H9 (cell line): ENCODE data around the gene MEPCE. TPM values are rescaled to one million over a fixed set of nuclear protein-coding genes. Genes with fewer than 3 reads are reported as not detected.

Experiments
- DNase-seq: peaks from one replicate; pipeline ENCODE4 v3.0.0-alpha.2; 2017
- H2AFZ ChIP-seq: one replicate; pipeline ENCODE4 v1.6.1; 2013; ENCODE audit warnings: mild to moderate bottlenecking, low read length, control low read depth, moderate library complexity
- H2AK5ac ChIP-seq: 2 replicates; pipeline ENCODE4 v1.6.1; 2013; ENCODE audit warnings: low read length, control low read depth, mixed read lengths; ENCODE audit not compliant: insufficient read length
- H2BK120ac ChIP-seq: one replicate; pipeline ENCODE4 v1.6.1; 2013; ENCODE audit warnings: low read depth, mild to moderate bottlenecking, low read length, control low read depth, inconsistent platforms; ENCODE audit not compliant: poor library complexity, severe bottlenecking
- H2BK12ac ChIP-seq: 2 replicates; pipeline ENCODE4 v1.6.1; 2013; ENCODE audit warnings: low read length, control low read depth, mixed read lengths, low read depth; ENCODE audit not compliant: insufficient read length
- H2BK15ac ChIP-seq: 2 replicates; pipeline ENCODE4 v1.6.1; 2013; ENCODE audit warnings: low read depth, low read length, control low read depth
- H2BK20ac ChIP-seq: one replicate; pipeline ENCODE4 v1.6.1; 2013; ENCODE audit warnings: low read depth, mild to moderate bottlenecking, low read length, control low read depth, inconsistent platforms; ENCODE audit not compliant: poor library complexity, severe bottlenecking
- H2BK5ac ChIP-seq: 2 replicates; pipeline ENCODE4 v1.6.1; 2013; ENCODE audit warnings: low read length, control low read depth, mixed read lengths; ENCODE audit not compliant: insufficient read length
- H3K14ac ChIP-seq: 2 replicates; pipeline ENCODE4 v1.6.1; 2013; ENCODE audit warnings: low read length, control low read depth; ENCODE audit not compliant: insufficient read depth
- H3K18ac ChIP-seq: 2 replicates; pipeline ENCODE4 v1.6.1; 2013; ENCODE audit warnings: low read depth, mild to moderate bottlenecking, mixed read lengths, low read length, control low read depth; ENCODE audit not compliant: insufficient read length
- H3K23ac ChIP-seq: 2 replicates; pipeline ENCODE4 v1.6.1; 2013; ENCODE audit warnings: low read length, control low read depth, mixed read lengths, low read depth; ENCODE audit not compliant: insufficient read length
- H3K23me2 ChIP-seq: 2 replicates; pipeline ENCODE4 v1.6.1; 2013; ENCODE audit warnings: low read depth, mild to moderate bottlenecking, mixed read lengths, low read length, control low read depth; ENCODE audit not compliant: insufficient read length, poor library complexity, severe bottlenecking
- H3K27ac ChIP-seq: 2 replicates; pipeline ENCODE4 v1.5.1; 2013; ENCODE audit warnings: low read length, control low read depth, mixed read lengths, low read depth; ENCODE audit not compliant: insufficient read length
- H3K27me3 ChIP-seq: 2 replicates; pipeline ENCODE4 v1.6.1; 2013; ENCODE audit warnings: low read length, control low read depth, inconsistent platforms; ENCODE audit not compliant: insufficient read depth
- H3K4ac ChIP-seq: 2 replicates; pipeline ENCODE4 v1.6.1; 2013; ENCODE audit warnings: low read depth, mild to moderate bottlenecking, control low read depth, inconsistent platforms, low read length, moderate library complexity
- H3K4me1 ChIP-seq: 2 replicates; pipeline ENCODE4 v1.6.1; 2013; ENCODE audit warnings: low read length, control low read depth, inconsistent platforms; ENCODE audit not compliant: insufficient read depth
- H3K4me2 ChIP-seq: 2 replicates; pipeline ENCODE4 v1.6.1; 2013; ENCODE audit warnings: low read length, control low read depth, mixed read lengths; ENCODE audit not compliant: insufficient read length, insufficient read depth
- H3K56ac ChIP-seq: 2 replicates; pipeline ENCODE4 v1.6.1; 2013; ENCODE audit warnings: low read depth, mild to moderate bottlenecking, mixed read lengths, low read length, control low read depth; ENCODE audit not compliant: insufficient read length
- H3K79me1 ChIP-seq: 2 replicates; pipeline ENCODE4 v1.6.1; 2013; ENCODE audit warnings: low read depth, mild to moderate bottlenecking, moderate library complexity, low read length, control low read depth, inconsistent platforms; ENCODE audit not compliant: insufficient read depth, poor library complexity, severe bottlenecking
- H3K79me2 ChIP-seq: 2 replicates; pipeline ENCODE4 v1.6.1; 2013; ENCODE audit warnings: low read length, control low read depth, inconsistent platforms; ENCODE audit not compliant: insufficient read depth
- H3K9ac ChIP-seq: 2 replicates; pipeline ENCODE4 v1.6.1; 2013; ENCODE audit warnings: low read length, control low read depth, mixed read lengths; ENCODE audit not compliant: insufficient read length; ENCODE audit errors: extremely low read depth
- H3K9me3 ChIP-seq: one replicate; pipeline ENCODE4 v1.6.1; 2013; ENCODE audit warnings: low read depth, low read length, inconsistent platforms; ENCODE audit not compliant: control insufficient read depth
- H3T11ph ChIP-seq: one replicate; pipeline ENCODE4 v1.6.1; 2013; ENCODE audit warnings: mild to moderate bottlenecking, low read length, control low read depth, inconsistent platforms
- H4K20me1 ChIP-seq: one replicate; pipeline ENCODE4 v1.6.1; 2013; ENCODE audit not compliant: control insufficient read depth, insufficient read length, insufficient read depth
- H4K5ac ChIP-seq: 2 replicates; pipeline ENCODE4 v1.6.1; 2013; ENCODE audit warnings: low read depth, mild to moderate bottlenecking, mixed read lengths, low read length, control low read depth; ENCODE audit not compliant: insufficient read length
- H4K8ac ChIP-seq: replicated peaks from 2 replicates; pipeline ENCODE4 v1.6.1; 2013; ENCODE audit warnings: low read length, control low read depth, mixed read lengths, low read depth; ENCODE audit not compliant: insufficient read length
- H4K91ac ChIP-seq: 2 replicates; pipeline ENCODE4 v1.6.1; 2013; ENCODE audit warnings: low read depth, mild to moderate bottlenecking, moderate library complexity, mixed read lengths, low read length, control low read depth; ENCODE audit not compliant: insufficient read length
- H3K27ac Mint-ChIP-seq, 3 experiments: 2 replicates in 2 of 3; 3 replicates in 1 of 3; pipeline ENCODE4 v1.8.0; 2020 to 2021; ENCODE audit warnings: mixed read lengths in 3 of 3, mild to moderate bottlenecking in 1 of 3, moderate library complexity in 1 of 3
- H3K27me3 Mint-ChIP-seq: 2 replicates; pipeline ENCODE4 v1.8.0; 2021; ENCODE audit warnings: low read depth, mild to moderate bottlenecking, moderate library complexity, mixed read lengths
- H3K36me3 Mint-ChIP-seq, 3 experiments: 2 replicates in 2 of 3; 3 replicates in 1 of 3; pipeline ENCODE4 v1.8.0; 2020 to 2021; ENCODE audit warnings: low read depth in 3 of 3, mixed read lengths in 3 of 3; ENCODE audit not compliant: insufficient read depth in 1 of 3
- H3K4me1 Mint-ChIP-seq, 2 experiments: 2 replicates each; pipeline ENCODE4 v1.8.0; 2020; ENCODE audit warnings: mixed read lengths in 2 of 2
- H3K4me3 Mint-ChIP-seq, 2 experiments: 2 replicates in 1 of 2; 3 replicates in 1 of 2; pipeline ENCODE4 v1.8.0; 2020 to 2021; ENCODE audit warnings: mild to moderate bottlenecking in 2 of 2, mixed read lengths in 2 of 2, moderate library complexity in 1 of 2
- H3K9me3 Mint-ChIP-seq, 2 experiments: 2 replicates in 1 of 2; 3 replicates in 1 of 2; pipeline ENCODE4 v1.8.0; 2020; ENCODE audit warnings: mild to moderate bottlenecking in 2 of 2, mixed read lengths in 2 of 2, moderate library complexity in 1 of 2
- CTCF ChIP-seq: fragments of 200-600 bp; sonication (generic); conservative IDR thresholded peaks from 3 replicates; pipeline ENCODE4 v1.8.0; 2021; ENCODE audit warnings: antibody characterized with exemption, mild to moderate bottlenecking
- total RNA-seq: library from RNA; stranded (reverse); gene quantifications from 2 replicates; pipeline ENCODE4 v1.2.1, GENCODE V29; 2021

MEPCE gene
- total RNA-seq, 1 experiment from 2014 or later = 68.0 TPM

- Mint-ChIP-seq H3K27me3 (peaks cover 25% of the 10 kb centered on the region), H3K36me3 (peaks cover 4 to 11% (median 8%) of the 10 kb centered on the region in 3 experiments), H3K9me3 (peaks cover 4 to 14% of the 10 kb centered on the region in 2 experiments; a peak in 3 of 5 replicates), H3K27ac (no peak overlapping the region), H3K4me1 (peaks cover 9 to 12% of the 10 kb centered on the region in 2 experiments), H3K4me3 (no peak overlapping the region)
- no peak overlapping the region for H2BK5ac ChIP-seq
- H3K27me3 ChIP-seq = no peaks in the 10 kb centered on the region
- no peak overlapping the region for H3K56ac ChIP-seq
- no peak overlapping the region for H2BK15ac ChIP-seq
- no peak overlapping the region for H4K5ac ChIP-seq
- no peaks in the 10 kb centered on the region; the same call in 1 of the 2 replicates for H3K79me2 ChIP-seq
- H3K9ac ChIP-seq = no peak overlapping the region
- H3K27ac ChIP-seq = no peak overlapping the region
- H2AK5ac ChIP-seq = no peak overlapping the region
- H3K4me1 ChIP-seq = no peaks in the 10 kb centered on the region
- peaks cover 4% of the 10 kb centered on the region for H3K23me2 ChIP-seq
- no peak overlapping the region for H3T11ph ChIP-seq
- no peak overlapping the region for H3K4ac ChIP-seq
- H3K23ac ChIP-seq = no peak overlapping the region
- H4K8ac ChIP-seq = no peak overlapping the region
- no peak overlapping the region for H2BK120ac ChIP-seq
- no peak for DNase-seq
- peaks cover 3% of the 10 kb centered on the region for H3K79me1 ChIP-seq
- H3K9me3 ChIP-seq = no peaks in the 10 kb centered on the region
- H2BK12ac ChIP-seq = no peak overlapping the region
- H3K14ac ChIP-seq = no peak overlapping the region
- no peak for TF ChIP-seq CTCF
- no peak overlapping the region for H2AFZ ChIP-seq
- no peak overlapping the region for H2BK20ac ChIP-seq
- no peaks in the 10 kb centered on the region for H4K20me1 ChIP-seq
- H4K91ac ChIP-seq = no peak overlapping the region
- no peak overlapping the region for H3K4me2 ChIP-seq
- H3K18ac ChIP-seq = no peak overlapping the region
Measured at GRCh38 chr7:100426516-100426915, 3.1 kb upstream of the MEPCE start.
